GM12873 (cell line): ENCODE data around the gene RASIP1.

ENCODE experiments used
- TF ChIP-seq, protein P1 (sequence below): IDR thresholded peaks from 2 replicates; pipeline ENCODE4 v1.5.1; 2012; ENCODE audit warnings: low read depth, mild to moderate bottlenecking, moderate library complexity, low read length, control low read depth; ENCODE audit not compliant: insufficient read depth; ENCODE audit errors: missing control alignments

The RASIP1 gene

DNA sequence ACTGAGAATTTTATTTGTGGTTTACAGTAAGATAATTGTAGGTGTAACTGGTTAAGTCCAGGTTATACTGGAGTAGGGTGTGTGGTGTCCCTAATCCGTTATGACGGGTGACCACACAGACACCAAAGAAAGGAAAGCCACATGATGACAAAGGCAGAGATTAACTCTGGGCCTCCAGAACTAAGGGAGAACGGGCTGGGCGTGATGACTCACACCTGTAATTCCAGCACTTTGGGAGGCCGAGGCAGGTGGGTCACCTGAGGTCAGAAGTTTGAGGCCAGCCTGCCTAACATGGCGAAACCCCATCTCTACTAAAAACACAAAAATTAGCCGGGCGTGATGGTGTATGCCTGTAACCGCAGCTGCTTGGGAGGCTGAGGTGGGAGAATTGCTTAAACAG lies 54.8 kb downstream of the RASIP1 start:
- TF ChIP-seq, protein P1, sequence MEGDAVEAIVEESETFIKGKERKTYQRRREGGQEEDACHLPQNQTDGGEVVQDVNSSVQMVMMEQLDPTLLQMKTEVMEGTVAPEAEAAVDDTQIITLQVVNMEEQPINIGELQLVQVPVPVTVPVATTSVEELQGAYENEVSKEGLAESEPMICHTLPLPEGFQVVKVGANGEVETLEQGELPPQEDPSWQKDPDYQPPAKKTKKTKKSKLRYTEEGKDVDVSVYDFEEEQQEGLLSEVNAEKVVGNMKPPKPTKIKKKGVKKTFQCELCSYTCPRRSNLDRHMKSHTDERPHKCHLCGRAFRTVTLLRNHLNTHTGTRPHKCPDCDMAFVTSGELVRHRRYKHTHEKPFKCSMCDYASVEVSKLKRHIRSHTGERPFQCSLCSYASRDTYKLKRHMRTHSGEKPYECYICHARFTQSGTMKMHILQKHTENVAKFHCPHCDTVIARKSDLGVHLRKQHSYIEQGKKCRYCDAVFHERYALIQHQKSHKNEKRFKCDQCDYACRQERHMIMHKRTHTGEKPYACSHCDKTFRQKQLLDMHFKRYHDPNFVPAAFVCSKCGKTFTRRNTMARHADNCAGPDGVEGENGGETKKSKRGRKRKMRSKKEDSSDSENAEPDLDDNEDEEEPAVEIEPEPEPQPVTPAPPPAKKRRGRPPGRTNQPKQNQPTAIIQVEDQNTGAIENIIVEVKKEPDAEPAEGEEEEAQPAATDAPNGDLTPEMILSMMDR: no peak

DNA sequence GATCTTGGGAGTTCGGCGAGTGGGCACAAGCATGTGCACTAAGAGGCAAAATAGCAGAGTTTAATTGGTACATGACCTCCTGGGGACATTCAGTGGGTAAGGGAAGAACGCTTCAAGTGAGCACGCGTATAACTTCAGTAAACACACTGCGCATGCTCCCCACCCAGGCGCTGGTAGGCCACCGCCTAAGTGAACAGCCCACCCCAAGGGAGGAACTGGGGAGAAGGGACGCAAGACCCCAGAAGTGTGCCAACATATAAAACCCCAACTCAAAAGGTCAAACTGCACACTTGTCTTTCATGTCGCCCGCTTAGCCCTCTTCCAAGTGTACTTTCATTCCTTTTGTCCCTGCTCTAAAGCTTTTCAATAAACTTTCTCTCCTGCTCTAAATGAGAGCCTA lies 57.1 kb downstream of the RASIP1 start:
- TF ChIP-seq, protein P1: no peak

DNA sequence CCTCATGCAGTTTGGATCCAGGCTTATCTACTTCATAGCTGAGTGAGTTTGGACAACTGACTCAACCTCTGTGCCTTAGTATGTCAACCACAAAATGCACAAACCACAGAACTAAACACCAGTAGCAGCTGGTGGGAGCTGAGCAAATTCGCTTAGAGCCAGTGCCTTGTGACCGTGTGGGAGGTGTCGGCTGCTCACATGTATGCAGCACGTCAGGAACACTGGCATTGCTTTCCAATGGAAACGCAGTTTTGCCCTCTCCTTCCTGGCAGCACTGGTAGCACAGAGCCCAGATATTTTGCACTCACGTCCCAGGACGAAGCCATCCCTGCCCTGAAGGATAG lies 59.3 kb downstream of the RASIP1 start:
- TF ChIP-seq, protein P1: no peak

DNA sequence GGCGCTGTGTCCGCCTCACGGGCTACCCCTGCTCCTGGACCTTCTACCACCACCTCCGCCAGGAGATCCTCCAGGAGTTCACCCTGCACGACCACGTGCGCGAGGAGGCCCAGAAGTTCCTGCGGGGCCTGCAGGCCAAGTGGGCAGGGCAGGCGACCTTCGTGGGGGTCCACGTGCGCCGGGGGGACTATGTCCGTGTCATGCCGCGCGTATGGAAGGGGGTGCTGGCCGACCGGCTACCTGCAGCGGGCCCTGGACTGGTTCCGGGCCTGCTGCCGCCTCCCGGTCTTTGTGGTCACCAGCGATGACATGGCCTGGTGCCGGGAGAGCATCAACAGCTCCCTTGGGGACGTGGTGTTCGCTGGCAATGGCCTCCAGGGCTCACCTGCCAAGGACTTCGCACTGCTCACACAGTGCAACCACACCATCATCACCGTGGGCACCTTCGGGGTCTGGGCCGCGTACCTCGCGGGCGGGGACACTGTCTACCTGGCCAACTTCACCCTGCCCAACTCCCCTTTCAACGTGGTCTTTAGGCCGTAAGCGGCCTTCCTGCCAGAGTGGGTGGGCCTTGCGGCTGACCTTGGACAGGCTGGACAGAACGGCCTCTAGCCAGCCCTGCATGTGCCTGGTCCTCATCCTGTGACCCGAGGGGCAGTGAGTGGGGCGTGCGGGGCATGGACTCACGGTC lies 59.8 kb downstream of the RASIP1 start:
- TF ChIP-seq, protein P1: no peak

DNA sequence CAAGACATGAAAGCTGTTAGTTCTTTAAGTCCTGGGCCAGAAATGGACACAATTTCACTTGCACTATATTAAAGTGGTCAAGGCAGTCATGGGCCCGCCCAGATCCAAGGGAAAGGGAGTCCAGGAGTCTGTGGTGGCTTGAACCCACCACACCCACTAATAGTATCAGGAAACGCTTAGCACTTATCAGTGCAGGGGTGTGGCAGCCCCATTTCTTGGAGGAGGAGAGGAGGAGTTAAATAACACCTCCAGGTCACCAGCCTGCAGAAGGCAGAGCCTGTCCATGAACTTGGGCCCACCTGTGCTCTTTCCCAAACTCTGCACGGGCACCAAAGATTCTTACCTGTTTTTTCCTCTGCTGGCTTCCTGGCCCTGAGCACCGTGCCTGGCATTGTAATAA lies 62.2 kb downstream of the RASIP1 start:
- TF ChIP-seq, protein P1: no peak

DNA sequence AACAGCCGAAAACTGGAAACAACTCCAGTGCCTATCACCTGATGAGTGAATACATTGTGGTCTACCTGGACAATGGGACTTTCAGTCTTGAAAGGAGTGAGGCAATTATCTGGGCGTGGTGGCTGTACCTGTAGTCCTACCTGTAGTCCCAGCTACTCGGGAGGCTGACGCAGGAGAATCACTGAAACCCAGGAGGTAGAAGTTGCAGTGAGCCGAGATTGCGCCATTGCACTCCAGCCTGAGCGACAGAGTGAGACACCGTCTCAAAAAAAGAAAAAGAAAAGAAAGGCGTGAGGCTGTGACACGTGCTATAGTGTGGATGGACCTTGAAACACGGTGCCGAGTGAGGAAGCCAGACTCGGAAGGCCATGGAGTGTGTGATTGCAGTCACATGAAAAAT lies 63.5 kb downstream of the RASIP1 start:
- TF ChIP-seq, protein P1: no peak

DNA sequence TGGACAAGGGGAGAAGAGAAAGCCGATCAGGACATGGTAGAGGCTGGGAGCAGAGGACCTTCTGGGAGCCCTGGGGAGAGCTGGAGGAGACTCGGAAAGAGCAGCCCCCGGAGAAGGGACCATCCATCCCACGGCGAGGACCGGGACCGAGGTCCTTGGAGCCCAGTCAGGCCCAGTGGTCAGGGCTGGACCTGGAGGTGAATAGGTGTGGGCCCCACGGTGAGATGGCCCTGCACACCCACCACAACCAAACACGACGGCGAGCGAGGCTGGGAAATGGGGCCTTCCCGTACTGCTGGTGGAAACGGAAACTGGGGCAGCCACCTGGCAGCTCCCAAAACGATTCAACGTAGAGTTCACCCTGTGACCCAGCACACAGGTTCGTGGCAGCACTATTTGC lies 63.9 kb downstream of the RASIP1 start:
- TF ChIP-seq, protein P1: no peak
